Measurements from ENCODE around the gene SNAI3.

Gene SNAI3

DNA sequence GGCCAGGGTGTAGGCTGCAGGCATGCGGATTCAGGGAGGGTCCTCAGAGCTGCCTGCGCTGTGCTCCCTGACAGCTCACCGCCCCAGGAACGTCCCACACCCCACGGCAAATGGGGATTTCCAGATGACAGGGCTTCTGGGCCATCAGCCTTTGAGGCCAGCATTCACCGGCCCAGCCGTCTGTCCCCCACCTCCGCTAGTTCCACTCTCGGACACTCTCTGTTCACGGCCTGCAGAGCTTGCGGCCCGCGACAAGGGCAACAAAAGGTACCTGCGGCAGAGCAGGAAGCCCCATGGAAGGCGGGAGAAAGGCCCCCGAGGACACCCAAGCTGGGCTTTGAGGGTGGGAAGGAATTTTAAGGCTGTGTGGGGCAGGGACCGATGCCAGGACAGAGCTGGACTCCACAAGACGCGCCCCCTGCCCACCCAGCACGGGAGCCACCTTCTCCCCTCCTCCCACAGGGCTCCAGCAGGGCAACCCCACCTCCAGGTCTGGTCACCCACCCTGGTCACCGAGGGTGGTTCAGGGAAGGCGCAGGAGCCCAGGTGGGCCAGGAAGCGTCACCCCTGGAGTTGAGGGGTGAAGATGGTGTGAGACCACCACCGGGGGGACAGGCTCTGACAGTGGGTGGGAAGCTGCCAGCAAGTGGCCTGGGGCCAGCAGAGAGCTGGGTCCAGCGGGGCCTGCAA, 29.9 kb downstream of the SNAI3 start:
- H3K27ac Mint-ChIP-seq: no peak overlapping the region

GRCh38 chr16:88655733-88656281, 30.5 kb downstream of the SNAI3 start:
- Mint-ChIP-seq H3K27ac (no peak overlapping the region), H3K36me3 (peaks cover 2% of the 10 kb centered on the region), H3K27me3 (no peaks in the 10 kb centered on the region), H3K9me3 (no peaks in the 10 kb centered on the region), H3K4me1 (peaks cover 5% of the 10 kb centered on the region), H3K4me3 (no peak overlapping the region)

More for the DNA sequence above, 29.9 kb downstream of the SNAI3 start:
- H3K4me1 Mint-ChIP-seq: peaks cover 6% of the 10 kb centered on the region
- no peak overlapping the region for H3K4me3 Mint-ChIP-seq
- peaks cover 2% of the 10 kb centered on the region for H3K36me3 Mint-ChIP-seq
- H3K27me3 Mint-ChIP-seq: no peaks in the 10 kb centered on the region
- no peaks in the 10 kb centered on the region for H3K9me3 Mint-ChIP-seq

- Mint-ChIP-seq H3K4me1 (peaks cover 5% of the 10 kb centered on the region), H3K9me3 (no peaks in the 10 kb centered on the region), H3K27ac (no peak overlapping the region), H3K4me3 (no peak overlapping the region), H3K36me3 (peaks cover 2% of the 10 kb centered on the region), H3K27me3 (no peaks in the 10 kb centered on the region)
Measured at GRCh38 chr16:88655053-88655732, 31.1 kb downstream of the SNAI3 start.

- Mint-ChIP-seq H3K4me3 (no peak overlapping the region), H3K36me3 (peaks cover 2% of the 10 kb centered on the region)
Measured at GRCh38 chr16:88654363-88655052, 31.8 kb downstream of the SNAI3 start.

GRCh38 chr16:88653596-88654362, 32.5 kb downstream of the SNAI3 start:
- Mint-ChIP-seq H3K4me1 (peaks cover 15% of the 10 kb centered on the region), H3K36me3 (peaks cover 2% of the 10 kb centered on the region), H3K27me3 (no peaks in the 10 kb centered on the region), H3K9me3 (no peaks in the 10 kb centered on the region), H3K4me3 (no peak overlapping the region), H3K27ac (no peak overlapping the region)

More at GRCh38 chr16:88654363-88655052, 31.8 kb downstream of the SNAI3 start:
- no peaks in the 10 kb centered on the region for H3K9me3 Mint-ChIP-seq
- H3K4me1 Mint-ChIP-seq: peaks cover 8% of the 10 kb centered on the region
- H3K27me3 Mint-ChIP-seq: no peaks in the 10 kb centered on the region
- H3K27ac Mint-ChIP-seq: no peak overlapping the region

- H3K27ac Mint-ChIP-seq: peak overlapping the region; percentile 81
Measured at GRCh38 chr16:88653101-88653500, 33.2 kb downstream of the SNAI3 start.

DNA sequence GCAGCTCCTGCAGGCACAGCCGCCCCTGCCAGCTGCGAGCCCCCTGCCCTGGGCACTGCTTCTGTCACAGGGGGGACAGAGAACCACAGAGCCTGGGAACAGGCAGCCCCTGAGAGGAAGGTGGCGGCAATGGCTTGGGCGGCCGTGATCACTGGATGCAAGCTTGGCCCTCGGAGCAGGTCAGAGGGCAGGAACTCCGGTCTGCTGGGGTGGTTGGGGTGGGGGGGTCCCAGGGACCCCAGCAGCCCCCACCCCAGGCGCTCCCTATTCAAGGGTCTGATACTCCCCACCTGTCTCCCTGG, 33.6 kb downstream of the SNAI3 start:
- Mint-ChIP-seq H3K27ac (no peak overlapping the region), H3K36me3 (peaks cover 2% of the 10 kb centered on the region), H3K4me1 (peaks cover 15% of the 10 kb centered on the region), H3K9me3 (no peaks in the 10 kb centered on the region), H3K4me3 (no peak overlapping the region), H3K27me3 (no peaks in the 10 kb centered on the region)

More at GRCh38 chr16:88653101-88653500, 33.2 kb downstream of the SNAI3 start:
- Mint-ChIP-seq H3K4me1 (peaks cover 15% of the 10 kb centered on the region), H3K36me3 (peaks cover 2% of the 10 kb centered on the region), H3K4me3 (no peak overlapping the region), H3K27me3 (no peaks in the 10 kb centered on the region), H3K9me3 (no peaks in the 10 kb centered on the region)

- no peak overlapping the region for H3K27ac Mint-ChIP-seq
- H3K36me3 Mint-ChIP-seq: peaks cover 2% of the 10 kb centered on the region
- peak overlapping the region; percentile 19 for H3K4me3 Mint-ChIP-seq
- H3K9me3 Mint-ChIP-seq: no peaks in the 10 kb centered on the region
- H3K27me3 Mint-ChIP-seq: no peaks in the 10 kb centered on the region
- peaks cover 15% of the 10 kb centered on the region for H3K4me1 Mint-ChIP-seq
Measured at GRCh38 chr16:88651989-88652761, 34.1 kb downstream of the SNAI3 start.

GRCh38 chr16:88651276-88651988, 34.9 kb downstream of the SNAI3 start:
- Mint-ChIP-seq H3K27me3 (no peaks in the 10 kb centered on the region), H3K4me1 (peaks cover 15% of the 10 kb centered on the region), H3K36me3 (peaks cover 2% of the 10 kb centered on the region)

GRCh38 chr16:88650749-88651275, 35.5 kb downstream of the SNAI3 start, which contains the start of gene CYBA:
CYBA (minus strand) TSS chr16:88651053; CDS start chr16:88651013, 40 bp downstream.
- H3K4me1 Mint-ChIP-seq: peaks cover 15% of the 10 kb centered on the region
- H3K36me3 Mint-ChIP-seq: peaks cover 2% of the 10 kb centered on the region
- H3K27me3 Mint-ChIP-seq: no peaks in the 10 kb centered on the region
- peak within 1 kb of the TSS; percentile 88 for H3K4me3 Mint-ChIP-seq
- H3K9me3 Mint-ChIP-seq: no peaks in the 10 kb centered on the region
- peak within 1 kb of the TSS; percentile 68 for H3K27ac Mint-ChIP-seq

More at GRCh38 chr16:88651276-88651988, 34.9 kb downstream of the SNAI3 start:
- Mint-ChIP-seq H3K9me3 (no peaks in the 10 kb centered on the region), H3K27ac (peak overlapping the region; percentile 59), H3K4me3 (peak overlapping the region; percentile 83)

GRCh38 chr16:88649924-88650748, 36.2 kb downstream of the SNAI3 start:
- Mint-ChIP-seq H3K4me3 (peak overlapping the region; percentile 88), H3K9me3 (no peaks in the 10 kb centered on the region), H3K36me3 (peaks cover 2% of the 10 kb centered on the region), H3K27me3 (no peaks in the 10 kb centered on the region), H3K4me1 (peaks cover 17% of the 10 kb centered on the region), H3K27ac (peak overlapping the region; percentile 68)

GRCh38 chr16:88649195-88649923, 36.9 kb downstream of the SNAI3 start:
- no peaks in the 10 kb centered on the region for H3K27me3 Mint-ChIP-seq
- no peaks in the 10 kb centered on the region for H3K36me3 Mint-ChIP-seq
- no peaks in the 10 kb centered on the region for H3K9me3 Mint-ChIP-seq
- peak overlapping the region; percentile 80 for H3K4me3 Mint-ChIP-seq
- H3K4me1 Mint-ChIP-seq: peaks cover 19% of the 10 kb centered on the region
- H3K27ac Mint-ChIP-seq: peak overlapping the region; percentile 83

Measured in activated naive CD4-positive, alpha-beta T cell treated with anti-CD3 and anti-CD28 coated beads, Interleukin-2, amount 50 U/mL, for 24 hours (primary cell).